Measurements from ENCODE around the gene EYA4.
"Not testable (repeated sequence)": the region's sequence is repeated elsewhere in the genome, so short reads cannot be mapped to it uniquely, and the experiment has no call there.

The EYA4 gene

GRCh38 chr6:133541040-133541439 is 299.9 kb downstream of the EYA4 start:
- no peak for DNase-seq

GRCh38 chr6:133542056-133542821 is 301.1 kb downstream of the EYA4 start:
- DNase-seq = no peak

GRCh38 chr6:133544419-133544818 is 303.3 kb downstream of the EYA4 start:
- no peak for DNase-seq

- DNase-seq = no peak
These were observed 304.9 kb downstream of the EYA4 start for GRCh38 chr6:133546098-133546497.

- DNase-seq = no peak
These were observed 306.0 kb downstream of the EYA4 start for GRCh38 chr6:133547136-133547535.

GRCh38 chr6:133548423-133549159 is 307.4 kb downstream of the EYA4 start:
- no peak for DNase-seq

GRCh38 chr6:133549371-133549801 is 308.2 kb downstream of the EYA4 start:
- no peak for DNase-seq

- DNase-seq = no peak
These were observed 308.9 kb downstream of the EYA4 start for GRCh38 chr6:133550026-133550425.

- no peak for DNase-seq
These were observed 310.3 kb downstream of the EYA4 start for GRCh38 chr6:133551436-133551835.

GRCh38 chr6:133551847-133552341 is 310.7 kb downstream of the EYA4 start:
- DNase-seq = no peak

GRCh38 chr6:133553652-133554051 is 312.5 kb downstream of the EYA4 start:
- DNase-seq = no peak

- not testable (repeated sequence) for DNase-seq
These were observed 313.0 kb downstream of the EYA4 start for GRCh38 chr6:133554121-133554520.

GRCh38 chr6:133555685-133556084 is 314.5 kb downstream of the EYA4 start:
- no peak for DNase-seq

GRCh38 chr6:133559926-133560325 is 318.8 kb downstream of the EYA4 start:
- no peak for DNase-seq

GRCh38 chr6:133567636-133568035 is 326.5 kb downstream of the EYA4 start:
- DNase-seq = no peak

- DNase-seq = no peak
These were observed 328.1 kb downstream of the EYA4 start for GRCh38 chr6:133568970-133569889.

GRCh38 chr6:133571681-133572080 is 330.5 kb downstream of the EYA4 start:
- DNase-seq = no peak

GRCh38 chr6:133577851-133578250 is 336.7 kb downstream of the EYA4 start:
- DNase-seq = no peak

Data from effector CD4-positive, alpha-beta T cell (primary cell).